ENCODE results near the gene MED26.
A peak's percentile ranks its signal among the peaks of the same experiment; 100 is the strongest.

Gene MED26

DNA sequence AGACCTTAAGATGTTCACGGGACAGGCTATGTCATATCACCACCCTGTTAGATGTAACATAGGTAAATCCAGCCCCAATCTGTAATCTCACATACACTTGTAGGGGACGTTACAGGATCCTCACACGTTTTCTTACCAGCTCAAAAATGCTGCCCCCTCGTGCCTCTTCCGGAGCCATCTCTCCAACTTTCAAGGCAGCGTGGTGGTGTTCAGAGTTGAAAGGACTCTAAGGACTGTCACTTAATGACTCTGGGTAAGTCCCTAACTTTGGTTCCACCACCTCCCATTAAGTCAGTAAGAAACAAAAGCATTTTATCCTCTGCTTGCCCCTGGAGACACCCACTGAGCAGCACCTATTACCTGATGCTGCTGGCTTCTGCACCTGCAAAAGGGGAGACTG is 4.4 kb downstream of the MED26 start:
- H3K36me3 ChIP-seq (ENCODE audit: control insufficient read depth in 2 of 2, insufficient read depth in 1 of 2, low read length in 2 of 2) = peaks cover 0 to 25% of the 10 kb centered on the region in 2 experiments; a peak in 1 of 3 replicates
- H3K4me1 ChIP-seq (ENCODE audit: control insufficient read depth, insufficient read depth, low read length) = no peaks in the 10 kb centered on the region
- CTCF ChIA-PET = no interaction called here
- no peak overlapping the region for H3K4me3 ChIP-seq (ENCODE audit: low read depth, low read length)
- TF ChIP-seq ZNF394 (tag by site-specific recombination; IDR thresholded peaks at IDR 0.05; ENCODE audit: borderline replicate concordance) (no peak), ZNF404 (tag by site-specific recombination; IDR thresholded peaks at IDR 0.05) (no peak), ZNF10 (tag by site-specific recombination; IDR thresholded peaks at IDR 0.05) (no peak)
- POLR2A ChIA-PET = interaction anchor here (1.6 kb wide), 1 partner anchor 39 kb away, joined by 4 read pairs; no protein-coding TSS in a partner anchor
- H3K9me3 ChIP-seq (ENCODE audit: control insufficient read depth, insufficient read depth, low read depth, low read length) = no peaks in the 10 kb centered on the region
- H3K27ac ChIP-seq (ENCODE audit: extremely low read depth, low read depth, low read length) = no peak overlapping the region

GRCh38 chr19:16623066-16623465 is 4.9 kb downstream of the MED26 start:
- TF ChIP-seq GFI1B (tag by site-specific recombination; IDR thresholded peaks at IDR 0.05) (no peak), ZNF449 (tag by site-specific recombination; IDR thresholded peaks at IDR 0.05) (no peak)
- CTCF ChIA-PET = interaction anchor here (0.9 kb wide), 1 partner anchor 11 kb away, joined by 3 read pairs; no protein-coding TSS in a partner anchor

DNA sequence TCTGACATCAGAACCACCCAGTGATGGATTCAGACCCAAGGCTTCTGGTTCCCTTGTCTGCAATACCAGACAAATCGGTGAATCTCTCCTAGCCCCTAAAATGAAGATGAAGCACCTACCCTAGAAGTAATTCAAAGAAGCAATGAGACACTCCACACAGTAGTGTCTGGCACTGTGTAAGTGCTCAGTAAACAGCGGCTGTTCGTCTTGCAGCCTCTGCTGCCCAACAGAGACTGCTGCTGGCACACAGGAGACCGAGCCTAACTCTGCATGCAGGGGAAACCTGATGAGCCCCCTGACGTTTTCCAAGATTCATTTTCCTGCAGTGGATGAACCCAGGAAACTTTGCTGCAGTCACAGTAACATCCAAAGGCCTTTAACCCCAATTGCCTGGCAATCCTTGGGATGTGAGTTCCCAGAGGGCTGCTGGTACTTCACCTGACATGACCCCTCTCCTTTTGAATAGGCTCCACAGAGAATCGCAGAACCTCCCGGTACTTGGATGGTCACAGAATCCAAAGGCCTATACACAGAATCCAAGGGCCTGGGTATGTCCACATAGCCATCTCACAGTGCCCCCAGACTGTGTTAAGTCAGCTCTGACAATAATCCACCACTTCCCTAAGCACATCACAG is 6.7 kb downstream of the MED26 start:
- TF ChIP-seq EGR2 (tag by site-specific recombination; IDR thresholded peaks at IDR 0.05; ENCODE audit: low read depth) (no peak), ZNF211 (tag by site-specific recombination; IDR thresholded peaks at IDR 0.05; ENCODE audit: low read depth) (no peak), ZNF274 (IDR thresholded peaks at IDR 0.05; ENCODE audit: low read length) (no peak), ZNF274 (tag by site-specific recombination; IDR thresholded peaks at IDR 0.05; ENCODE audit: borderline replicate concordance) (no peak), ZNF664 (tag by site-specific recombination; IDR thresholded peaks at IDR 0.05) (peak; percentile 95), MZF1 (tag by site-specific recombination; IDR thresholded peaks at IDR 0.05; ENCODE audit: borderline replicate concordance) (no peak), IKZF3 (tag by site-specific recombination; IDR thresholded peaks at IDR 0.05) (no peak), OSR2 (tag by site-specific recombination; IDR thresholded peaks at IDR 0.05) (no peak)
- TF ChIP-seq, protein P1, sequence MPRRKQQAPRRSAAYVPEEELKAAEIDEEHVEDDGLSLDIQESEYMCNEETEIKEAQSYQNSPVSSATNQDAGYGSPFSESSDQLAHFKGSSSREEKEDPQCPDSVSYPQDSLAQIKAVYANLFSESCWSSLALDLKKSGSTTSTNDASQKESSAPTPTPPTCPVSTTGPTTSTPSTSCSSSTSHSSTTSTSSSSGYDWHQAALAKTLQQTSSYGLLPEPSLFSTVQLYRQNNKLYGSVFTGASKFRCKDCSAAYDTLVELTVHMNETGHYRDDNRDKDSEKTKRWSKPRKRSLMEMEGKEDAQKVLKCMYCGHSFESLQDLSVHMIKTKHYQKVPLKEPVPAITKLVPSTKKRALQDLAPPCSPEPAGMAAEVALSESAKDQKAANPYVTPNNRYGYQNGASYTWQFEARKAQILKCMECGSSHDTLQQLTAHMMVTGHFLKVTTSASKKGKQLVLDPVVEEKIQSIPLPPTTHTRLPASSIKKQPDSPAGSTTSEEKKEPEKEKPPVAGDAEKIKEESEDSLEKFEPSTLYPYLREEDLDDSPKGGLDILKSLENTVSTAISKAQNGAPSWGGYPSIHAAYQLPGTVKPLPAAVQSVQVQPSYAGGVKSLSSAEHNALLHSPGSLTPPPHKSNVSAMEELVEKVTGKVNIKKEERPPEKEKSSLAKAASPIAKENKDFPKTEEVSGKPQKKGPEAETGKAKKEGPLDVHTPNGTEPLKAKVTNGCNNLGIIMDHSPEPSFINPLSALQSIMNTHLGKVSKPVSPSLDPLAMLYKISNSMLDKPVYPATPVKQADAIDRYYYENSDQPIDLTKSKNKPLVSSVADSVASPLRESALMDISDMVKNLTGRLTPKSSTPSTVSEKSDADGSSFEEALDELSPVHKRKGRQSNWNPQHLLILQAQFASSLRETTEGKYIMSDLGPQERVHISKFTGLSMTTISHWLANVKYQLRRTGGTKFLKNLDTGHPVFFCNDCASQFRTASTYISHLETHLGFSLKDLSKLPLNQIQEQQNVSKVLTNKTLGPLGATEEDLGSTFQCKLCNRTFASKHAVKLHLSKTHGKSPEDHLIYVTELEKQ (tag by site-specific recombination; IDR thresholded peaks at IDR 0.05; ENCODE audit: borderline replicate concordance) = no peak
- Histone ChIP-seq H3K36me3 (ENCODE audit: control insufficient read depth in 2 of 2, insufficient read depth in 1 of 2, low read length in 2 of 2) (peaks cover 0 to 25% of the 10 kb centered on the region in 2 experiments; a peak in 1 of 3 replicates), H3K4me1 (ENCODE audit: control insufficient read depth, insufficient read depth, low read length) (no peaks in the 10 kb centered on the region), H3K4me3 (ENCODE audit: low read depth, low read length) (no peak overlapping the region), H3K27ac (ENCODE audit: extremely low read depth, low read depth, low read length) (no peak overlapping the region), H3K9me3 (ENCODE audit: control insufficient read depth, insufficient read depth, low read depth, low read length) (no peaks in the 10 kb centered on the region)
- ChIA-PET CTCF (interaction anchor here (0.7 to 1.0 kb wide), 2 partner anchors 36 to 97 kb away, joined by 3 to 4 read pairs; no protein-coding TSS in a partner anchor), POLR2A (no interaction called here)

More at GRCh38 chr19:16623066-16623465, 4.9 kb downstream of the MED26 start:
- POLR2A ChIA-PET = no interaction called here
- Histone ChIP-seq H3K9me3 (ENCODE audit: control insufficient read depth, insufficient read depth, low read depth, low read length) (no peaks in the 10 kb centered on the region), H3K36me3 (ENCODE audit: control insufficient read depth in 2 of 2, insufficient read depth in 1 of 2, low read length in 2 of 2) (peaks cover 0 to 25% of the 10 kb centered on the region in 2 experiments; a peak in 1 of 3 replicates), H3K4me3 (ENCODE audit: low read depth, low read length) (no peak overlapping the region), H3K4me1 (ENCODE audit: control insufficient read depth, insufficient read depth, low read length) (no peaks in the 10 kb centered on the region), H3K27ac (ENCODE audit: extremely low read depth, low read depth, low read length) (no peak overlapping the region)

All from HEK293 (cell line).